Cardiac muscle cell (in vitro differentiated cells and primary cell): ENCODE results near the gene PRL. TPM values are rescaled to one million over a fixed set of nuclear protein-coding genes. Genes with fewer than 3 reads are reported as not detected.

Experiments
- DNase-seq, 2 donors: peaks; one replicate each; pipeline versions ENCODE4 v3.0.0 to v3.0.0-alpha.2; 2010 to 2017; ENCODE audit warnings: low read depth in 1 of 2, low spot score in 1 of 2
- H3K27ac ChIP-seq: fragments of 200-600 bp; sonication (generic); 2 replicates; pipeline ENCODE4 v1.5.1; 2016
- H3K27me3 ChIP-seq: fragments of 200-600 bp; sonication (generic); 2 replicates; pipeline ENCODE4 v1.6.0; 2016; ENCODE audit warnings: control low read depth
- H3K36me3 ChIP-seq: fragments of 200-600 bp; sonication (generic); 2 replicates; pipeline ENCODE4 v1.5.1; 2016; ENCODE audit warnings: control low read depth
- H3K4me1 ChIP-seq: fragments of 200-600 bp; sonication (generic); 2 replicates; pipeline ENCODE4 v1.8.1; 2017; ENCODE audit warnings: low read depth, mild to moderate bottlenecking, mixed run types
- H3K4me3 ChIP-seq: fragments of 200-600 bp; sonication (generic); 2 replicates; pipeline ENCODE4 v1.5.1; 2016; ENCODE audit warnings: mild to moderate bottlenecking
- H3K9me3 ChIP-seq: fragments of 200-600 bp; sonication (generic); 2 replicates; pipeline ENCODE4 v1.5.1; 2017; ENCODE audit warnings: low read depth, mild to moderate bottlenecking, control low read depth
- CTCF ChIP-seq: IDR thresholded peaks from 2 replicates; pipeline ENCODE4 v1.5.1; 2012; ENCODE audit warnings: low read depth, mild to moderate bottlenecking, low read length
- polyA plus RNA-seq: library from polyadenylated mRNA; unstranded; fragments of >200 nt; fragmentation: Nextera tagmentation; extraction: Ambion mirVana; gene quantifications from 2 replicates; pipeline ENCODE4 v1.2.1, GENCODE V29; 2016
- total RNA-seq: library from RNA; depleted of rRNA; stranded (reverse); fragments of >200 nt; gene quantifications from 2 replicates; pipeline ENCODE4 v1.2.3, GENCODE V29; 2016

The PRL gene
- total and polyA plus RNA-seq, 2 experiments from 2014 or later, result not detected

- Histone ChIP-seq H3K36me3 (no peaks in the 10 kb centered on the region), H3K27ac (no peak overlapping the region), H3K9me3 (no peaks in the 10 kb centered on the region), H3K27me3 (no peaks in the 10 kb centered on the region), H3K4me1 (no peaks in the 10 kb centered on the region), H3K4me3 (no peak overlapping the region)
- peak in 1 of 2 donors; percentile 45 for DNase-seq
- TF ChIP-seq CTCF, result no peak
Measured at GRCh38 chr6:22247916-22248482, 48.8 kb downstream of the PRL start.

GRCh38 chr6:22240025-22240424 is 56.8 kb downstream of the PRL start:
- DNase-seq, result no peak
- no peaks in the 10 kb centered on the region for H3K27me3 ChIP-seq
- no peaks in the 10 kb centered on the region for H3K9me3 ChIP-seq
- no peak for TF ChIP-seq CTCF
- H3K4me1 ChIP-seq, result no peaks in the 10 kb centered on the region
- H3K4me3 ChIP-seq, result no peak overlapping the region
- no peak overlapping the region for H3K27ac ChIP-seq
- H3K36me3 ChIP-seq, result no peaks in the 10 kb centered on the region

GRCh38 chr6:22239261-22239921 is 57.4 kb downstream of the PRL start:
- Histone ChIP-seq H3K27ac (no peak overlapping the region), H3K36me3 (no peaks in the 10 kb centered on the region), H3K9me3 (no peaks in the 10 kb centered on the region), H3K27me3 (no peaks in the 10 kb centered on the region), H3K4me1 (no peaks in the 10 kb centered on the region), H3K4me3 (no peak overlapping the region)
- no peak for DNase-seq
- no peak for TF ChIP-seq CTCF

- no peak for DNase-seq
- Histone ChIP-seq H3K4me3 (no peak overlapping the region), H3K4me1 (no peaks in the 10 kb centered on the region), H3K27me3 (no peaks in the 10 kb centered on the region), H3K36me3 (no peaks in the 10 kb centered on the region), H3K9me3 (no peaks in the 10 kb centered on the region), H3K27ac (no peak overlapping the region)
- TF ChIP-seq CTCF, result no peak
Measured at GRCh38 chr6:22238861-22239260, 58.0 kb downstream of the PRL start.

GRCh38 chr6:22237526-22237925 is 59.3 kb downstream of the PRL start:
- TF ChIP-seq CTCF, result no peak
- DNase-seq, result no peak
- no peaks in the 10 kb centered on the region for H3K27me3 ChIP-seq
- H3K4me3 ChIP-seq, result no peak overlapping the region
- no peak overlapping the region for H3K27ac ChIP-seq
- H3K9me3 ChIP-seq, result no peaks in the 10 kb centered on the region
- no peaks in the 10 kb centered on the region for H3K36me3 ChIP-seq
- no peaks in the 10 kb centered on the region for H3K4me1 ChIP-seq
